SK-N-SH (cell line): ENCODE measurements around the gene NOP16. TPM values are rescaled to one million over a fixed set of nuclear protein-coding genes. Genes with fewer than 3 reads are reported as not detected.

Experiments used
- CTCF ChIA-PET: fragments of 300-600, 350-600 bp; formaldehyde crosslinking; extraction: SDS; loops from one replicate; lab custom pipeline; 2021; lab: Yijun Ruan, JAX
- POLR2A ChIA-PET: fragments of 350-600 bp; sonication (Branson Sonifier 250); formaldehyde crosslinking; extraction: SDS; loops from one replicate; lab custom pipeline; 2020; ENCODE audit warnings: antibody characterized with exemption, inconsistent platforms; lab: Yijun Ruan, JAX
- DNase-seq: peaks from one replicate; pipeline ENCODE4 v3.0.0; 2012
- H2AFZ ChIP-seq: fragments of 200-600 bp; sonication (generic); 2 replicates; pipeline ENCODE4 v1.8.1; 2016; ENCODE audit warnings: antibody characterized with exemption, mild to moderate bottlenecking, low read depth
- H3F3A ChIP-seq: fragments of 200-600 bp; sonication (generic); replicated peaks from 2 replicates; pipeline ENCODE3; 2016; ENCODE audit warnings: antibody characterized with exemption, mild to moderate bottlenecking; ENCODE audit not compliant: insufficient read depth
- H3K27ac ChIP-seq, 2 experiments: fragments of 200-500 bp in 1 of 2; fragments of 200-600 bp in 1 of 2; sonication (Bioruptor generic) in 1 of 2; sonication (generic), shearing (Covaris generic) in 1 of 2; 2 replicates each; pipeline versions ENCODE4 v1.5.1 to v1.6.1; 2014 to 2016; ENCODE audit warnings: low read depth in 2 of 2, inconsistent platforms in 1 of 2, low read length in 1 of 2, mild to moderate bottlenecking in 1 of 2, mixed read lengths in 1 of 2
- H3K27me3 ChIP-seq: fragments of 200-600 bp; sonication (generic), shearing (Covaris generic); 2 replicates; pipeline ENCODE4 v1.6.1; 2016; ENCODE audit warnings: mixed run types; ENCODE audit not compliant: insufficient read depth
- H3K36me3 ChIP-seq, 2 experiments: fragments of 200-500 bp in 1 of 2; fragments of 200-600 bp in 1 of 2; sonication (Bioruptor generic) in 1 of 2; sonication (generic) in 1 of 2; replicated peaks in 1 of 2; 2 replicates each; pipeline versions ENCODE3 to v1.5.1; 2014 to 2016; ENCODE audit warnings: low read length in 1 of 2, mild to moderate bottlenecking in 1 of 2; ENCODE audit not compliant: insufficient read depth in 2 of 2, control insufficient read depth in 1 of 2
- H3K4me1 ChIP-seq, 2 experiments: fragments of 200-500 bp in 1 of 2; fragments of 200-600 bp in 1 of 2; sonication (Bioruptor generic) in 1 of 2; sonication (generic), shearing (Covaris generic) in 1 of 2; 2 replicates each; pipeline versions ENCODE4 v1.5.1 to v1.6.1; 2014 to 2016; ENCODE audit warnings: low read depth in 1 of 2, low read length in 1 of 2, mixed run types in 1 of 2; ENCODE audit not compliant: insufficient read depth in 2 of 2, control insufficient read depth in 1 of 2
- H3K4me2 ChIP-seq: fragments of 200-600 bp; sonication (generic), shearing (Covaris generic); 2 replicates; pipeline ENCODE4 v1.6.1; 2017; ENCODE audit warnings: mixed run types
- H3K4me3 ChIP-seq, 2 experiments: fragments of 200-500 bp in 1 of 2; fragments of 200-600 bp in 1 of 2; sonication (Bioruptor generic) in 1 of 2; sonication (generic), shearing (Covaris generic) in 1 of 2; 2 replicates each; pipeline versions ENCODE4 v1.5.1 to v1.8.1; 2014 to 2016; ENCODE audit warnings: low read depth in 2 of 2, inconsistent platforms in 1 of 2, low read length in 1 of 2, mild to moderate bottlenecking in 1 of 2, mixed read lengths in 1 of 2, moderate library complexity in 1 of 2
- H3K79me2 ChIP-seq: fragments of 200-600 bp; sonication (generic); 2 replicates; pipeline ENCODE4 v1.8.1; 2017; ENCODE audit warnings: mild to moderate bottlenecking; ENCODE audit not compliant: insufficient read depth
- H3K9ac ChIP-seq: fragments of 200-600 bp; sonication (generic); 2 replicates; pipeline ENCODE4 v1.6.1; 2017; ENCODE audit warnings: mixed run types
- H3K9me2 ChIP-seq: fragments of 200-600 bp; sonication (generic); 2 replicates; pipeline ENCODE4 v1.6.1; 2017; ENCODE audit warnings: mixed run types
- H3K9me3 ChIP-seq: fragments of 200-600 bp; sonication (generic); 2 replicates; pipeline ENCODE4 v1.6.1; 2017; ENCODE audit warnings: mixed run types, mild to moderate bottlenecking, moderate library complexity
- H4K20me1 ChIP-seq: fragments of 200-600 bp; sonication (generic); 2 replicates; pipeline ENCODE4 v1.6.1; 2017; ENCODE audit warnings: mild to moderate bottlenecking, mixed run types; ENCODE audit not compliant: insufficient read depth
- CHD2 ChIP-seq: fragments of 150-350 bp; IDR thresholded peaks from 2 replicates; pipeline ENCODE4 v1.6.1; 2018; ENCODE audit warnings: low read length; ENCODE audit not compliant: partially characterized antibody
- EZH2phosphoT487 ChIP-seq: fragments of 200-600 bp; sonication (generic); IDR thresholded peaks from 2 replicates; pipeline ENCODE4 v1.6.1; 2017; ENCODE audit warnings: low read depth, mixed run types, mild to moderate bottlenecking, antibody characterized with exemption, moderate library complexity, borderline replicate concordance
- GABPA ChIP-seq: IDR thresholded peaks from 2 replicates; pipeline ENCODE4 v1.4.0; 2012; ENCODE audit warnings: low read depth, mild to moderate bottlenecking
- MEF2A ChIP-seq: IDR thresholded peaks from 2 replicates; pipeline ENCODE4 v1.4.0; 2012; ENCODE audit warnings: low read depth, borderline replicate concordance
- NFIC ChIP-seq: IDR thresholded peaks from 2 replicates; pipeline ENCODE4 v1.4.0; 2012; ENCODE audit warnings: borderline replicate concordance
- RAD21 ChIP-seq: IDR thresholded peaks from 2 replicates; pipeline ENCODE4 v1.6.1; 2012; ENCODE audit warnings: mild to moderate bottlenecking, low read length
- RCOR1 ChIP-seq: fragments of 150-350 bp; IDR thresholded peaks from 2 replicates; pipeline ENCODE4 v1.6.1; 2017; ENCODE audit warnings: antibody characterized with exemption, low read length
- RXRA ChIP-seq: IDR thresholded peaks from 2 replicates; pipeline ENCODE4 v1.4.0; 2012; ENCODE audit warnings: low read depth, mild to moderate bottlenecking, borderline replicate concordance
- SIN3A ChIP-seq: IDR thresholded peaks from 2 replicates; pipeline ENCODE4 v1.6.1; 2012; ENCODE audit warnings: low read depth, mild to moderate bottlenecking, low read length, moderate library complexity, borderline replicate concordance
- WGBS: methylation state at CpG from one replicate; pipeline ENCODE4 v1.1.6; 2017; ENCODE audit warnings: low lambda C conversion rate; 5-methylcytosine and 5-hydroxymethylcytosine counted together
- polyA plus RNA-seq, 3 experiments: library from polyadenylated mRNA; depleted of rRNA; stranded (reverse); fragments of >200 nt; gene quantifications; 2 replicates each; pipeline ENCODE4 v1.2.3, GENCODE V29; 2012
- TF ChIP-seq, protein P1 (sequence below): fragments of 150-350 bp; IDR thresholded peaks from 2 replicates; pipeline ENCODE4 v1.6.1; 2017; ENCODE audit warnings: antibody characterized with exemption, low read length, low read depth, borderline replicate concordance
- TF ChIP-seq, protein P2 (sequence below): IDR thresholded peaks from 2 replicates; pipeline ENCODE4; 2012
- TF ChIP-seq, protein P3 (sequence below): fragments of 200-600 bp; sonication (generic); IDR thresholded peaks from 2 replicates; pipeline ENCODE4 v1.6.1; 2017; ENCODE audit warnings: antibody characterized with exemption, mild to moderate bottlenecking, moderate library complexity
- TF ChIP-seq, protein P4 (sequence below): IDR thresholded peaks from 2 replicates; pipeline ENCODE4 v1.4.0; 2012; ENCODE audit warnings: low read depth, borderline replicate concordance

Gene NOP16
- polyA plus RNA-seq, 1 of the 3 experiments (the other 2 are of a cell fraction): 158 TPM

DNA sequence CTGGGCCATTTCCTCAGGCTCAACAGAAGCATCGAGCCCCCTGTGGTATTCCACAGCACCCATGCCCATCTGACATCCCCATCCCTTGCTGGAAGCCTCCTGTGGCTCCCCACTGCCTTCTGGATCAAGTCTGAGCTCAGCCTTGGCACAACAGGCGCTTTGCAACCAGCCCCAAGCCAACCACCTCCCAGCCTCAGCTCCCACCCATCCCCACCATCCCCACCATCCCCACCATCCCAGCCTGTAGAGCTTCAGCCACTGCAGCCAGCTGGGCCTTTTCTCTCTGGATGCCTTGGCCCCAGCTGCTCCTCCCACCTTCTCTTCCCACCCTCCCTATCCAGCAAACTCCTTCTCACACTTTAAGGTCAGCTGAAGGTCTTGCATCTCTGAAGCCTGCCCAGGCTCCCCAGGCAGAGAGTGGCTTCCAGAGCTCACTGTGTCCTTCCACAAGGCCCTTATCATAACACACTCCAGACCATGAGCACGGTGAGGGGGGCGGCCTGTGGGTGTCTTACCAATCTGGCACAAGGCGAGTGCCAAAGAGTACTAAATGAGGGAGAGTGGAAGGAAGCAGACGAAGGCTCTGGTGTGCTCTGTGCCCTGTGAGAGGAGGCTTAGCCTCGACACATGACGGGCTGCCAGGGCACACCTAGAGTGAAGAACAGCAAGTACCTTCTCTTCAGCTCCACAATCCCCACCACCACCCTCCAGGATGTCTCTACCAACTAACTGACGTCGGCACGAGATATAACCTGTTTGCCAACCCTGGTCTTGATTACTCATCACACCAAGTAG lies 6.7 kb upstream of the NOP16 start (continued):
- TF ChIP-seq NFIC: no peak

DNA sequence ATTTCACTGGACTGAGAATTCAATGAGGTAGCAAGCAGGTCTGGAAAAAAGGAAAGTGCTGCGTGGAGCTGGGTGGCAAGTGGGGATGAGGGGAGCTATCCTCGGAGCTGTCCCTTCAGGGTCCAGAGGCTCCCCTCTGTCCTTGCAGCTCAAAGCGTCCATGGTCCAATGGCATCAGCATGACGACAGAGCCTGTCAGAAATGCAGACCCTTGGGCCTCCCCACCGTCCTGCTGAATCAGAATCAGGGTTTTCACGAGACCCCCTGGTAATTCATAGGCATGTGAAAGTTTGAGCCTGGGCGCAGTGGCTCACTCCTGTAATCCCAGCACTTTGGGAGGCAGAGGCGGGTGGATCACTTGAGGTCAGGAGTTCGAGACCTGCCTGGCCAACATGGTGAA lies 5.7 kb upstream of the NOP16 start:
- WGBS: 95% methylated on average over 9 of the region's 9 CpGs
- Histone ChIP-seq H3F3A (peaks cover 6% of the 10 kb centered on the region), H3K9ac (no peak overlapping the region), H3K9me2 (no peaks in the 10 kb centered on the region), H3K27me3 (no peaks in the 10 kb centered on the region)
- TF ChIP-seq EZH2phosphoT487 (no peak), RXRA (no peak), MEF2A (no peak), GABPA (no peak), CHD2 (no peak), SIN3A (no peak), RCOR1 (no peak), RAD21 (no peak)
- TF ChIP-seq, protein P1, sequence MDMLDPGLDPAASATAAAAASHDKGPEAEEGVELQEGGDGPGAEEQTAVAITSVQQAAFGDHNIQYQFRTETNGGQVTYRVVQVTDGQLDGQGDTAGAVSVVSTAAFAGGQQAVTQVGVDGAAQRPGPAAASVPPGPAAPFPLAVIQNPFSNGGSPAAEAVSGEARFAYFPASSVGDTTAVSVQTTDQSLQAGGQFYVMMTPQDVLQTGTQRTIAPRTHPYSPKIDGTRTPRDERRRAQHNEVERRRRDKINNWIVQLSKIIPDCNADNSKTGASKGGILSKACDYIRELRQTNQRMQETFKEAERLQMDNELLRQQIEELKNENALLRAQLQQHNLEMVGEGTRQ: no peak
- TF ChIP-seq, protein P2, sequence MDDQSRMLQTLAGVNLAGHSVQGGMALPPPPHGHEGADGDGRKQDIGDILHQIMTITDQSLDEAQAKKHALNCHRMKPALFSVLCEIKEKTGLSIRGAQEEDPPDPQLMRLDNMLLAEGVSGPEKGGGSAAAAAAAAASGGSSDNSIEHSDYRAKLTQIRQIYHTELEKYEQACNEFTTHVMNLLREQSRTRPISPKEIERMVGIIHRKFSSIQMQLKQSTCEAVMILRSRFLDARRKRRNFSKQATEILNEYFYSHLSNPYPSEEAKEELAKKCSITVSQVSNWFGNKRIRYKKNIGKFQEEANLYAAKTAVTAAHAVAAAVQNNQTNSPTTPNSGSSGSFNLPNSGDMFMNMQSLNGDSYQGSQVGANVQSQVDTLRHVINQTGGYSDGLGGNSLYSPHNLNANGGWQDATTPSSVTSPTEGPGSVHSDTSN: no peak
- TF ChIP-seq, protein P3, sequence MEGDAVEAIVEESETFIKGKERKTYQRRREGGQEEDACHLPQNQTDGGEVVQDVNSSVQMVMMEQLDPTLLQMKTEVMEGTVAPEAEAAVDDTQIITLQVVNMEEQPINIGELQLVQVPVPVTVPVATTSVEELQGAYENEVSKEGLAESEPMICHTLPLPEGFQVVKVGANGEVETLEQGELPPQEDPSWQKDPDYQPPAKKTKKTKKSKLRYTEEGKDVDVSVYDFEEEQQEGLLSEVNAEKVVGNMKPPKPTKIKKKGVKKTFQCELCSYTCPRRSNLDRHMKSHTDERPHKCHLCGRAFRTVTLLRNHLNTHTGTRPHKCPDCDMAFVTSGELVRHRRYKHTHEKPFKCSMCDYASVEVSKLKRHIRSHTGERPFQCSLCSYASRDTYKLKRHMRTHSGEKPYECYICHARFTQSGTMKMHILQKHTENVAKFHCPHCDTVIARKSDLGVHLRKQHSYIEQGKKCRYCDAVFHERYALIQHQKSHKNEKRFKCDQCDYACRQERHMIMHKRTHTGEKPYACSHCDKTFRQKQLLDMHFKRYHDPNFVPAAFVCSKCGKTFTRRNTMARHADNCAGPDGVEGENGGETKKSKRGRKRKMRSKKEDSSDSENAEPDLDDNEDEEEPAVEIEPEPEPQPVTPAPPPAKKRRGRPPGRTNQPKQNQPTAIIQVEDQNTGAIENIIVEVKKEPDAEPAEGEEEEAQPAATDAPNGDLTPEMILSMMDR: no peak
- TF ChIP-seq, protein P4, sequence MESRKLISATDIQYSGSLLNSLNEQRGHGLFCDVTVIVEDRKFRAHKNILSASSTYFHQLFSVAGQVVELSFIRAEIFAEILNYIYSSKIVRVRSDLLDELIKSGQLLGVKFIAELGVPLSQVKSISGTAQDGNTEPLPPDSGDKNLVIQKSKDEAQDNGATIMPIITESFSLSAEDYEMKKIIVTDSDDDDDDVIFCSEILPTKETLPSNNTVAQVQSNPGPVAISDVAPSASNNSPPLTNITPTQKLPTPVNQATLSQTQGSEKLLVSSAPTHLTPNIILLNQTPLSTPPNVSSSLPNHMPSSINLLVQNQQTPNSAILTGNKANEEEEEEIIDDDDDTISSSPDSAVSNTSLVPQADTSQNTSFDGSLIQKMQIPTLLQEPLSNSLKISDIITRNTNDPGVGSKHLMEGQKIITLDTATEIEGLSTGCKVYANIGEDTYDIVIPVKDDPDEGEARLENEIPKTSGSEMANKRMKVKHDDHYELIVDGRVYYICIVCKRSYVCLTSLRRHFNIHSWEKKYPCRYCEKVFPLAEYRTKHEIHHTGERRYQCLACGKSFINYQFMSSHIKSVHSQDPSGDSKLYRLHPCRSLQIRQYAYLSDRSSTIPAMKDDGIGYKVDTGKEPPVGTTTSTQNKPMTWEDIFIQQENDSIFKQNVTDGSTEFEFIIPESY: no peak
- TF ChIP-seq, all 33 proteins: peak for 0
- H3K27ac ChIP-seq: no peak overlapping the region
- no peaks in the 10 kb centered on the region for H4K20me1 ChIP-seq
- ChIA-PET CTCF (no interaction called here), POLR2A (no interaction called here)
- peaks cover 5 to 9% of the 10 kb centered on the region in 2 experiments for H3K36me3 ChIP-seq
- H3K4me3 ChIP-seq: no peak overlapping the region
- H3K4me1 ChIP-seq: peaks cover 0 to 4% of the 10 kb centered on the region in 2 experiments; a peak in 1 of 4 replicates
- no peaks in the 10 kb centered on the region for H3K9me3 ChIP-seq
- H3K79me2 ChIP-seq: peaks cover 17% of the 10 kb centered on the region
- H2AFZ ChIP-seq: no peak overlapping the region
- DNase-seq: no peak
- H3K4me2 ChIP-seq: no peak overlapping the region
